GM19193 (cell line): ENCODE measurements around the gene SNX5.

Source experiments
- POLR2A ChIP-seq: IDR thresholded peaks from 4 replicates; pipeline ENCODE4 v1.6.1; 2011; ENCODE audit not compliant: insufficient read depth, insufficient read length; ENCODE audit errors: extremely low read depth

Gene SNX5

GRCh38 chr20:17901971-17902370 lies 66.6 kb downstream of the SNX5 start:
- TF ChIP-seq POLR2A, result no peak

GRCh38 chr20:17898548-17898994 lies 70.0 kb downstream of the SNX5 start:
- TF ChIP-seq POLR2A, result no peak

- no peak for TF ChIP-seq POLR2A
These were observed 70.9 kb downstream of the SNX5 start for GRCh38 chr20:17897566-17898307.

GRCh38 chr20:17896771-17897369 lies 71.7 kb downstream of the SNX5 start:
- no peak for TF ChIP-seq POLR2A

- no peak for TF ChIP-seq POLR2A
These were observed 72.3 kb downstream of the SNX5 start for GRCh38 chr20:17896193-17896723.

- TF ChIP-seq POLR2A, result no peak
These were observed 72.9 kb downstream of the SNX5 start for GRCh38 chr20:17895641-17896171.

GRCh38 chr20:17893445-17893844 lies 75.1 kb downstream of the SNX5 start:
- no peak for TF ChIP-seq POLR2A

GRCh38 chr20:17892189-17892938 lies 76.2 kb downstream of the SNX5 start:
- no peak for TF ChIP-seq POLR2A
